Activated CD4-positive, alpha-beta T cell treated with anti-CD3 and anti-CD28 coated beads, Interleukin-2, amount 50 U/mL, for 16 hours (primary cell): Measurements from ENCODE around the gene GNG10.
"Not testable (repeated sequence)": the region's sequence is repeated elsewhere in the genome, so short reads cannot be mapped to it uniquely, and the experiment has no call there.

ENCODE experiments used
- DNase-seq: peaks from one replicate; pipeline ENCODE4 v3.0.0-alpha.2; 2020

The GNG10 gene

DNA sequence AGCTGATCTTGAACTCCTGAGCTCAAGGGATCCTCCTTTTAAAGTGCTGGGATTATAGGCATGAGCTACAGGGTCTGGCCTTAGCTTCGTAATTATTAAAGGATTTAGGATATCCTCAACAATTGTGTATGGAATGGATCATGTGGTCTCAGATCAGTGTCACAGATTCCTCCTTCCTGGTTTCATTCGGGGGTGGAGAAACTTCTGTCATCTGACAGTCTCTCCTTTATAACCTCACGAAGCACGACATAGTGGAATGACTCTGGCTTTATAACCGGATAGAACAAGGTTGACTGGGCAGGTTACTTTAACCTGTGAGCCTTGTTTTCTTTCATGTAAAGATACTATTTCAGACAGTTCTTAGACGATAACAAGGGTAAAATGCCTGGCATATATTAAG lies 4.4 kb upstream of the GNG10 start:
- DNase-seq: no peak

DNA sequence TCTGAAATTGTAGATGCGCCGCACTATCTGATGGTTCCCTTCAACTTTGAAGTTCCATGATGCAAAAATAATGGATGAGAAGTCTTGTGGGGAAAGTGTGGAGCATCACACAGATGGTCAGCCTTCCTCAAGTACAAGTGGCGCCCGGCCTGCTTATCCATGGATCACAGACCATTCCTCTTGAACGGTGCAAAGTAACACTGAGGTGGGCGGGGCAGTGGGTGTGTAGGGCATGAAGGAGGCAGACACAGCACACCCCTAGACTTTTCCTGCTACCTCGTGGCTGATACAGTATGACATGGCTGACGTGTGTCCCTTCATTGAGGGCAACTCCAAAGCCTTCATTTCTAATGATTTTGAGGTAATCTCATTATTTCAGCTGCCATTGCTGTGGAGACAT lies 2.5 kb upstream of the GNG10 start:
- DNase-seq: no peak

DNA sequence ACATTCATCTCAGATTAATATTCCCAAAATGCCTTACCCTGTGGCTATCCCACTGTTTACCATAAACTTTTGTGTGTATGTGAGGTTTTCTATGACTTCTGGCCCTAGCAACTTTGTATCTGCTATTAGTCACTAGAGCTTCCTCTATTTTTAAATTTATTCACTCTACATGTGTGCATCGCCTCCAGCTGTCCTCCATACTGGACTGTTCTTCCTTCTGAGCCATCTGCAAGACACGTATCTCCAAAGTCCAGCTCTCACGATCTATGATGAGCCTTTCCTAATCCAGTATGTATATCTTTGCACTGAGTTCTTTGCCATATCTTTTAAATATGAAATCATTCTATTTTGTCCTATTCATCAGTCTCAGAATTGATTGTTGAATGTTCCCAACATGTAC lies 1.7 kb upstream of the GNG10 start:
- no peak for DNase-seq

DNA sequence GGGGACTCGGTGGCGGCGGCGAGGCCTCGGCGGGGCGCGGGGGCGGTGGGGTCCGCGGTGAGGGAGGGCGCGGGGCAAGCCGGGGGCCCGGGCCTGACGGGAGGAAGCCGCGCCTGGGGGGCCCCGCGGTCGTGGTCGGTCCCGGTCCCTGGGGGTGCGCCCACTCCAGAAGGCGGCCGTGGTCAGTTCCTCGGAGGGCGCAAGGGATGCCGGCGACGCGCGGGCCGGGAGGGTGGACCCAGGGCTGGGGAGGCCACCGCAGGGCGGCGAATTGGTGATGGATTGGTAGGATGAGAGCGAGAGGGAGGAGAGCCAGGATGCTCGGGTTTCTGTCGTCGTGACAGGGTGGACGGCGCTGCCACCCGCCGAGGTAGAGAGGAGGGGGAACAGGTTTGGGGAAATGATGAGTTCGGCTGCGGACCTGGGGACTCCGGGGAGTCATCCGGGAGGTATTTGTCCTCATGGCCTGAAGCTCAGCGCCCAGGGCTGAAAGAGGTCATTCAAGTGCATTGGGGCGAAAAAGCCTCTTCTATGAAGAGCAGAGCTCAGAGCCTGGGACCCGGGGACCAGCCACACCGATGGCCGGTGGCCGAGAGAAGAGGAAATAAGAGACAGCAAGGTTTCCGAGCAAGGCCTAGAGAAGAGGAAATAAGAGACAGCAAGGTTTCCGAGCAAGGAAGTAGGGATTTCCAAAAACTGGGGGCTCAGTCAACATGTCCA lies 557 bp downstream of the GNG10 start:
- peak; percentile 31 for DNase-seq

DNA sequence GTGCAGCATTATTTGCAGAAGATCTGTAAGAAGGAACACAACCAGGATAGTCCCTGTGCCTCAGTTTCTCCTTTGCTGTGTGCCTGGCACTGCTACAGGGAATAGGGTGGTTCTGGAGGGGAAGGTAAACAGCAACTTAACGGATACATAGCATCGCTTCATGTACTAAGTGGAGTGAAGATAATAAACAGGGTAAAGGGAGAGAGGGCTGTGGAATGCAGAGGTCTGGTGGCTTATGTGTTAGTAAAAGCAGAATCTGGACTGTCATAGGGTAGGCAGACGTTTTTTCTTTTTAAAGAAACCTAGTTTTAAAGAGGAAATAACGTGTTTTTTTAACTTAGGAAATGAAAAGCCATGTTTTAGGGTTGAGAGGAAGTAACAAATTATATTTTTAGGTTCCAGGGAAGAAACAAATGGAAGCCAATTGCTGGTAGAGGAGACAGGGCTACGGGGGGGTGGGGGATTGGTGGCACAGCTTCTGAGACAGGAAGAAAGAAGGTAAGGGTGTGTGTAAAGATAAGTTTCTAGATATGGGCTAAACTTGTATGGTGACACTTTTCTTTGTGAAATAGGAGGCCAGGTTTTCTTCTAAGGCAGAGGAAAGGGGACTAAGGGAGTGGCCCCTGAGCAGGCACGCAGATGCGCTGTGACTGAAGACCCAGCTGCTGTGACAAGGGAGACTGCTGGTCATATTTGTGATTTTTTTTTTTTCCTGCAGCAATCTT lies 1.3 kb downstream of the GNG10 start:
- DNase-seq: peak; percentile 6

DNA sequence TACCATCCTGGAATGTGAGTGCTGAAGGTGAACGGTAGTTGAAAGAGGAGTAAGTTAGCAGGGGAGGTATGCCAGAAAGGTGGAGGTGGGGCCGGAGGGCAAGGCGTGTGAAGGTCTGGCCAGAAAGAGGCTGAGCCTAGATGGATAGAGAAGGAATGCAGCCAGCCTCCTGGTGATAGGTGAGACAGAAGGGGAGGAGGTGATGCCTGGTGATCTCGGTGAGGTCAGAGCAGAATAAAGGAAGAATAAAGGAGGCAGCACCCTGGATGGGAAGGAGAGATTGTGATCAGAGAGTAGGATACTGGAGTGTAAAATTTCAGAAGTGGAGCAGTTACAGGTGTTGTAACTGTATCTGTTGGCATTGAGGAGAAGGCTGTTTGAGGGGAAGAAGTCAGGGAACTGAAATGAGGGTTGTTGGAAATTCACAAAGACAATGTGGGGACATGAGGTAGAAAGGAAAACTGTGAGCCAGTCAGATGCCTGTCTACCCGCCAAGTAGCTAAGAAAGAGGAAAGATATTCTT lies 2.0 kb downstream of the GNG10 start:
- DNase-seq: no peak

DNA sequence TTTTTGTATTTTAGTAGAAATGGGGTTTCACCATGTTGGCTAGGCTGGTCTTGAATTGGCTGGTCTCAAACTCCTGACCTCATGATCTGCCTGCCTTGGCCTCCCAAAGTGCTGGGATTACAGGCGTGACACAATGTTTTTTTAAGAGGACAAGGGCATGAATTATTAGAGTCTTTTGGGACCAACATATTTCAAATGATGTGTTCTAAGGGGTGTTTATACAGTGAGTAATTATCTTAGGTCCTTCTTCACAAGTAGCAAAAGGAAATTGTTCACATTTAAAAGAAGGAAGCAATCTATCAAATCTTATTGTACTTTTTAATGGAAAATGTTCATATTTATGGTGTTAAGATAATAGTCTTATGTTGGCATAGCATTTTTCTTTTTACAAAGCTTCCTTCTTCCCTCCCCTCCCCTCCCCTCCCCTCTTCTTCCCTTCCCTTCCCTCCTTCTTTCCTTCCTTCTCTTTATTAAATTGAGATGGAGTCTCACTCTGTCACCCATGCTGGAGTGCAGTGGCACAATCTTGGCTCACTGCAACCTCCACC lies 6.7 kb downstream of the GNG10 start:
- no peak for DNase-seq

DNA sequence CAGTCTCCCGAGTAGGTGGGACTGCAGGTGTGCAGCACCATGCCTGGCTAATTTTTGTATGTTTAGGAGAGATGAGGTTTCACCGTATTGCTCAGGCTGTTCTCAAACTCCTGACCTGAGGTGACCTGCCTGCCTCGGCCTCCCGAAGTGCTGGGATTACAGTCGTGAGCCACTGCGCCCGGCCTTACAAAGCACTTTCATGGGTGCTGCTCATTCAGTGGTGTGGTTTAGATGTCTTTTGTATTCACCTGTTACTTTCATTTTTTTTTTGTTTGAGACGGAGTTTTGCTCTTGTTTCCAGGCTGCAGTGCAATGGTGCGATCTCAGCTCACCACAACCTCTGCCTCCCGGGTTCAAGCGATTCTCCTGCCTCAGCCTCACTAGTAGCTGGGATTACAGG lies 7.2 kb downstream of the GNG10 start:
- DNase-seq: not testable (repeated sequence)

DNA sequence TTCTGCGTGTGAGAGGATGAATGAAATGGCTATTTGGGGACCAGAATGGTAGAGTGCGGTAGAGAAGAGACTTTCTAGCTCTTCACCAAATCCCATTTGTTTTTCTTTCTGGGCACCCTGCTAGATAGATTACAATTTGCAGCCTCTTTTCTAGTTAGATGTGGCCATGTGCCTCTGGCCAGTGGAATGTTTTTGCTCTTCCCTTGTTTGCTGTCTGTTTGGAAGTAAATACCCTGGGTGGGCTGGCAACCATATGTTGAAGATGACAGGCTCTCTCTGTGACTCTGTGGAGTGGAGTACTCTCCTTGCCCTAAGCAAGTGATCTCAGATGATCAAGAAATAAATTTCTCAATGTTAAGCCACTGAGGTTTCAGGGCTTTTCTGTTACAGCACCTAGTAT lies 12.9 kb downstream of the GNG10 start:
- no peak for DNase-seq

DNA sequence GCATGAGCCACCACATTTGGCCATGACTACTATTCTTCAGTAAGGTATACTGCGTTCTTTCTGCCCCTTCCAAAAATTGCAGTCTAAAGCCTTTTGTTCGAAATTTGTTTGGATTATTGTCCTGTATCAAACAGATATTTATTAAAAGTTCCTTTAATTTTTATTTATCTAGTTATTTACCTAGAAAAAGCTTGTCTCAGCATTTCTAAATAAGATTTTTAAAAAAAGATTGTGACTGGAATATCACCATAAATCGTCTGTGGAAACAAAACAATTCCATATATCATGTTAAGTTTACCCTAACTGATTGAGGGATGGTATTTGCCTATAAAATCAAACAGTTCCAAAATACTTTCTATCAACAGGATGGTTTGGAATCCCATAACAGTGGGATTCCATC lies 14.7 kb downstream of the GNG10 start:
- DNase-seq: no peak

DNA sequence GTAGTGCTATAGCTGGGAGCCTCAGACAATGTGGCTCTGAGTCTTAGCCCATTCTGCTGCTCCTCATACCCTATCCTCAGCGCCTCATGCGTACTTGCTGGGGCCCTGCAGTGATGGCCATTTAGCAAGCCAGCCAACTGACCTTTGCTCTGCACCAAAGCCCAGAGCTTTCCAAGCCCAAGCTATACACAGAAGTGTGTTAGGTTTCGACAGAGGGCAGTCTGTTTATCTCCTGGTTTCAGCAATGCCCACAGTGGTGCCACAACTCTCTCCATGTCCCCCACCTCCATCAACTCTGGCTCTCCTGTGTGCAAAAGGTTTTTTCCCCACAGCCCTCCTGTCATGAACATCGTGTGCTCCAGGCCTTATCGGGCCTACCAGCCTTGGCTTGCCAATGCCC lies 16.9 kb downstream of the GNG10 start:
- DNase-seq: no peak

DNA sequence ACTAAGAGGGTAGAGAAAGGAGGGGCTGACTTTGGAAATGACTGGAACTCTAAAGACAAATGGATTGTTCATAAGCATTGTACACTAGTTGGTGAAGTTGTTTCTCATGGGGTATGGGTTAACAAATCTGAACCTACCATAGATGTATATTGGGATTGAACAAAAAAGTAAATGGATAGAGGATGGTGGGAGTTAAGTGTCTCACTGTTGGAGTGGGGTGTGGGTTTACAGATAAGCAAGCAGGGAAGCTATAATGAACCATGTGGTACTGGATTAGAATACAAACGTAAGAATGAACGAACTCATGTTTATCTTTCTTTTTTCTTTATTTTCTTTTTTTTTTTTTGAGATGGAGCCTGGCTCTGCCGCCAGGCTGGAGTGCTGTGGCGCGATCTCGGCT lies 17.8 kb downstream of the GNG10 start:
- no peak for DNase-seq

DNA sequence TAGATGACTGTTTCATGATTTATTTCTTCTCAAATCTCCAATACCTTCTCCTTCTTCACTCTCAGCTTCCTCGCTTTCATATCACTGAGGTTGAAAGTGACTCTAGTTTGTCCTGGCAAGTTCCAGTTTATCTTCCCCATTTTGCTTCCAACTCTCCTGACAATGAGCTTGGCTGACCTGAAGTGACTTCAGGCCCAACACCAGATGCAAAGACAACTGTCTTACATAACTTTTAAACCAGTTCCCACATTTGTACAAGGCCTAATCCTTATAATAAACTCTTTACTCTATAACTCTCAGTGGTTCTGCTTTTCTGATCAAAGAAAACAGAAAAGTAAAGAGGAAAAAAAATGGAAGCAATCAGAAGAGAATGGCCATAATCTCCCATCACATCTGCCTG lies 22.0 kb downstream of the GNG10 start:
- no peak for DNase-seq

DNA sequence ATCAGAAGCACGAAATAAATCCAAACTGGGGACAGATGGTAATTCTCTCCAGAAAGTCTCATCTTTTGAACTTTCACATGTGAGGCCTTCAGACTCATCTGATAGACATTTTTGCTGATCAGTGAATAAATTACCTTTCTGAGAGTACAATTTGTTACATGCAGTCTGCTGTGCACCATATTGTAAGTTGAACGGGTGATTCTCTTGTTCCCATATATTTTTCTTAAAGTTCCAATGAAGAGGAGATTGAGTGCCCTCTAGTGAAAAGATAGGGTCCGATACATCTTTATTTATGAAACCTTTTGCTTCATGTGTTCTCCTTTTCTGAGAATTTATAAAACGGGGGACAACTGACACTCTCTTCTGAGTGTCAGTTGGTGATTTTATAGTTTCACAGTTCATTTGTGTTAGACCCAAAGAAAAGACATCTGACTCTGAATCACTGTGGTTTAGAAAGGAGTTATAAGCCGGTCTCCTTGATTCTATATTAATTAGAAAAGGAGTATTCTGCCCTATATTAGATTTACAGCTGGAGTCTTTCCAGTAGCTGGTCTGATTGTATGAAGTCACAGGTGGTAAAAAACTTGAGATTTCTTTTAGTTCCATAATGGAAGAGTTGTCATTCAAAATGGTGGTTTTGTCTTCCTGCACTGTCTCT lies 30.4 kb downstream of the GNG10 start:
- DNase-seq: peak; percentile 14

DNA sequence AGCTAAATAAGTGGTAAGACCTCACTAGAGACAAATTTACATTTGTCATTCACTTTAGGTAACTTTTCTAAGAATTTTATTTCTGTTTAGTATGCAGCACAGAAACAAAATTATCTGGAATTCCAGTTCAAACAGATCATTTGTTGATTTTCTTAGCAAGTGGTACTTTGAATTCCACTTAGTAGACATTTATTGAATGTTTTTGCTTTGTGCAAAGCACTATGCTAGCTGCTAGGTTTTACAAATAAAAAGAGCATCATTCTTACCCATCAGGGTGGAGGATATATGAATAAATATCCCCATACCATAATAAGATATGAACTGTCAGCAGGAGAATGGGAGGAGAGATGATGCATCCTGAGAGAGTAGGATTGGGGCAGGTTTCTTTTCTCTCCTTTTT lies 35.4 kb downstream of the GNG10 start:
- no peak for DNase-seq

DNA sequence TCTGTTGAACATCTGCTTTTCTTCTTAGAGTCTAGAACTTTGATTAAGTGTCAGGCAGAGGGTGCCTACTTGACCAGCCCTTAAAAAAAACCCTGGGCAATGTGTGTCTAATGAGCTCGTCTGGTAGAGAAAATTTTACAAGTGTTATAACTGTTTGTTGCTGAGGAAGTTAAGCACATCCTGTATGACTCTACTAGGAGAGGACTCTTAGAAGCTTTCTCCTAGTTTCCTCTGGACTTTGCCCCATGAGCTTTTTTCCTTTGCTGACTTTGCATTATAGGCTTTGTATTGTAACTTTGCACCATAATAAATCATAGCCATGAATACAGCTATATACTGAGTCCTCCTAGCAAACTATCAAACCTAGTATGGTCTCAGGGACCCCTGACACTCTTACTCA lies 39.4 kb downstream of the GNG10 start:
- no peak for DNase-seq

DNA sequence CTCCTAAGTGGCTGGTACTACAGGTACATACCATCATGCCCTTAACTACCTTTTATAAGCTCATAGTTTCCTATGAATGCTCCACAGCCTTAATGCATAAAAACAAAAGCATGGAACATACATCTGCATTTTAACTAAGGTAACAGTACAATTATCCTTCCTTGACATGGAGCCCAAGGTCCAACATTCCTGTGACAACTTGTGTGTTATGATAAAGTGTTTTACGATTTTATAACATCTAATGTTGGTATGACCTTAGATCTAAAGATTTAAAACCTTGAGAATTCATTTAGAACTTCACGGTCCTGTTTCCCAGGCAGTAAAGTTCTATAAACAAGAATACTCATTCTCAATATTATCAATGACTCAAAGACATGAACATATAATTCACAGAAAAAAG lies 43.1 kb downstream of the GNG10 start:
- no peak for DNase-seq

DNA sequence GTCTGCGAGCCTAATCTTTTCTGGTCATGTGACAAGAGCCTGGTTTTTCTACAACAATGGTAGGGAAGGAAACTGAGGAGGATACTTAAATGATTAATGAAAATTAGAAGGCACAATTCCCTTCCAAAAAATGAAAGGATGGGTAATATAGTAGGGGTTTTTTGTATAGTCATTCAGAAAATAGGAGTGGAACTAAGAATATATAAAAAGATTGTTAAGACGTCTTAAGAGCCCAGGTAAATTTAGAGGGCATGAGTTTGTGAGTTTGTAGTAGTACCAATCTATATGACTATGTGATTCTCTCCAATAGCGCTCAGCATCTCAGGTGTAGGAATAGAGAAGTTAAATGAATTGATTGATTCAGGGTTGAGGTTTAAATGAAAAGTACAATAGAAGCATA lies 50.1 kb downstream of the GNG10 start:
- DNase-seq: no peak

DNA sequence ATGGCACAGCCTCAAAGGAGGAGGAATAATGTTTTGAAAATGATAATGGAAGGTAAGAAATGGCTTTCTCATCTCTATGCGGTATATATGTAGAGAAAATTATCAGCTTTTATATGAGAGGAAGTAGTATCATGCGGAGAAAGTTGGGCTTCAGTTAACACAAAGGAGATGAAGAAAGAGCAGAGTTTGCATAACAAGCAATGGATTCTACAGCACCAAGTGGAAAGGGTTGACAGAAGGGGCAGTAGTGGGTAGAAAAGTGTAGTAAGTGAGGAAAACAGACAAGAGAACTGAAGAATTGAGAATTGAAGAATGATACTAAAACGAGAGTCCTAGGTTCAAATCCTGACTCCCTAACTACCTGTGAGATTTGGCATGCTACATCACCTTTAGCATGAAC lies 51.0 kb downstream of the GNG10 start:
- DNase-seq: no peak

DNA sequence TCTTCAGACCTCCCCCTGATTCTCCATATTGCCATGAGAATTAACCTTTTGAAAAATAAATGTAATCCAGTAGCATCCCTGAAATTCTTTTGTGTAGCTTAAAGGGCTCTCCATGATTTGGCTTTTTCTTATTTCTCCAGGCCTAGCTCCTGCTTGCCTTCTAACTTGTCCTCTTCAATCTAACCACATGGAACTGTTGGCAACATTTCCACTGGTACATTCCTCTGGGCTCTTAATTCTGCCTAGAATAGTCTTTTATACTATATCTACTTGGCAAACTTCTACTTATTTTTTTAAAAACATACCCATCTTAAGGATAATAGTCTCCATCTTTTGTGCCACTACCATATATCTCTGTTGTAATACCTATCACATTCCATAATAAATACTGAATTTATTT lies 54.1 kb downstream of the GNG10 start:
- no peak for DNase-seq

DNA sequence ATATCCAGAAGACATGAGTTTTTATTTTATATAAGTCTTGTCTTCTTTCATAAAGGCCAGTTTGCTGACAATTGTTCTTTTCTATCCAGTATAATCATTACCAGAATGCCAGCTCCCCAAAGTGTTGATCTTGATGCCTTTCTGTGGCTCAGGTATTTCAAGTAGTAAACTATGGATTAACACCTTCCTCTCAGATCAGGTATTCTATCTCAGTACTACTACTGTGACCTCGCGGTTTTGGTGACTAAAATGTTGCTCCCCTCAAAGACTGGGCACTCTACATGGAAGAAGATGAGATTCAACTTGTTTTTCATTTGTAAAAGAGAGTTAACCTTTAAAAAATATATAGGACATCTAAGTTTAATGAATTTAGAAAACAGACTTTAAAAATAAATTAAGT lies 58.1 kb downstream of the GNG10 start:
- DNase-seq: peak; percentile 11
